SKM-1 treated with dmso at 0.1 percent for 144 hours (cell line): ENCODE data around the gene IAPP.
"Not testable (repeated sequence)": the region's sequence is repeated elsewhere in the genome, so short reads cannot be mapped to it uniquely, and the experiment has no call there.

Experiments used
- DNase-seq: peaks from one replicate; lab custom pipeline; 2025; ENCODE audit not compliant: unreplicated experiment; lab: John Stamatoyannopoulos, UW

Gene IAPP

DNA sequence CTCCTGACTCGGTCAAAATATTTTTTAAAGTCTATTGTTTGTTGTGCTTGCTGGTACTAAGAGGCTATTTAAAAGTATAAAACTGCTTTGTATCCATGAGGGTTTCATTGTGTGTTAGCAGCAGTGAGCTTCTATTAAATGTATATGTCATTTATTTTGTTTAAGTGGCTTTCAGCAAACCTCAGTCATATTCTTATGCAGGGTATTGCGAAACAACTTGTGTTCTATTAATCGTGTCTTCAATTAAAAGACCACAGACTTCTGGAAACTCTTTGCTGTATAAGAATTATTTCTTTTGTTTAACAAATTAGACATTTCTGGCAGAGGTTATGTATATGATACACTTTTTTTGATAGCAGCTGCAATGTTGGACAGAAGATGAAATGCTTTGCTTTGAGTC, 6.5 kb downstream of the IAPP start:
- no peak for DNase-seq

DNA sequence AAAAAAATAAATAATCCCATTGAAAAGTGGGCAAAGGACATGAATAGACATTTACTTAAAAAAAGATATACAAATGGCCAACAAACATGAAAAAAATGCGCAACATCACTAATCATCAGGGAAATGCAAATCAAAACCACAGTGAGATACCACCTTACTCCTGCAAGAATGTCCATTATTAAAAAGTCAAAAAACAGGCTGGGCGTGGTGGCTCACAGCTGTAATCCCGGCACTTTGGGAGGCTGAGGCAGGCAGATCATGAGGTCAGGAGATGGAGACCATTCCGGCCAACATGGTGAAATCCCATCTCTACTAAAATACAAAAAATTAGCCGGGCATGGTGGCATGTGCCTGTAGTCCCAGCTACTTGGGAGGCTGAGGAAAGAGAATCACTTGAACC, 8.6 kb downstream of the IAPP start:
- DNase-seq: not testable (repeated sequence)

DNA sequence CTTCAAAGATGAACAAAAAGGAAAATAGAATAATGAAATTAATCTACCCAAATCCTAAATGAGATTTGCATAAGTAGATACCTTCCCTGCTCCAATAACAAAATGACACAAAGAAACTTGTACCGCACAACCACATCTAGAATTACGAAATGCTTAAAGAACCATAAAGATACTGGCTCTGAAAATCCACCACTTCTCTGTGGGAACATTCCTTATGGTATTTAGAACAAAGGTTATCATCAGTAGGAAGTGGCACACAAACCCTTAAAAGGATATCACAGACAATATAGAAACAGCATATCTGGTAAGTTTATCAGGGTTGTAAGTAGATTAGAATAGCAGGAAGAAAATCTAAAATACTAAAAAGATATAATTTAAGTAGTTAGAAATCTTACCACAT, 11.6 kb downstream of the IAPP start:
- no peak for DNase-seq

DNA sequence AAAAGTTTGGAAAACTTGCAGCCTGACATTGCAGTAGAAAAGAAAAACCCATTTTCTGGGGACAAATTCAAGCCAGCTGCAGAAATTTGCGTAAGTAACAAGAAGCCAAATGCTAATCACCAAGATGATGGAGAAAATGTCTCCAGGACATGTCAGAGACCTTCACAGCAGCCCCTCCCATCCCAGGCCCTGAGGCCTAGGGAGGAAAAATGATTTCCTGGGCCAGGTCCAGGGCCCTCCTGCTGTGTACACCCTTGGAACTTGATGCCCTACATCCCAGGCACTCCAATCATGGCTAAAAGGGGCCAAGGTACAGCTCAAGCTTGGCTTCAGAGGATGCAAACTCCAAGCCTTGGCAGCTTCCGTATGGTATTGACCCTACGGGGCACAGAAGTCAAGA, 14.5 kb downstream of the IAPP start:
- no peak for DNase-seq

DNA sequence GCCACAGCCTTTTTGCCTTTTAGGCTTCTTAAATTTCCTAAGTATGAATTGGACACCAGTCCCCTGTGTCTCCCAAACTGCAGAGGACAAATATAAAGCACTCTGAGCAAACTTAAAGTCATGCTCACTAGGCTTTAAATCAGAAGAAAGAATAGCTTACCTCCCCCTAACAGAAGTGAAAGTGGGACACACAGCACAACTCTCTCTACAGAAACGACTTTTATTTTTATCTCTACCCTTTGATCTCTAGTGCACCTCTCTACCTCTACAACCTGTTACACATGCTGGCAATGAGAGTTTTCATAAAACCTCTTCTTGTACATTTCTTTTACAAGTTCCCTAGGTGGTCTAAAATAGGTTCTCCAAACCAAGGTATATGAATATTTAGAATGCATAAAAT, 19.7 kb downstream of the IAPP start:
- no peak for DNase-seq

DNA sequence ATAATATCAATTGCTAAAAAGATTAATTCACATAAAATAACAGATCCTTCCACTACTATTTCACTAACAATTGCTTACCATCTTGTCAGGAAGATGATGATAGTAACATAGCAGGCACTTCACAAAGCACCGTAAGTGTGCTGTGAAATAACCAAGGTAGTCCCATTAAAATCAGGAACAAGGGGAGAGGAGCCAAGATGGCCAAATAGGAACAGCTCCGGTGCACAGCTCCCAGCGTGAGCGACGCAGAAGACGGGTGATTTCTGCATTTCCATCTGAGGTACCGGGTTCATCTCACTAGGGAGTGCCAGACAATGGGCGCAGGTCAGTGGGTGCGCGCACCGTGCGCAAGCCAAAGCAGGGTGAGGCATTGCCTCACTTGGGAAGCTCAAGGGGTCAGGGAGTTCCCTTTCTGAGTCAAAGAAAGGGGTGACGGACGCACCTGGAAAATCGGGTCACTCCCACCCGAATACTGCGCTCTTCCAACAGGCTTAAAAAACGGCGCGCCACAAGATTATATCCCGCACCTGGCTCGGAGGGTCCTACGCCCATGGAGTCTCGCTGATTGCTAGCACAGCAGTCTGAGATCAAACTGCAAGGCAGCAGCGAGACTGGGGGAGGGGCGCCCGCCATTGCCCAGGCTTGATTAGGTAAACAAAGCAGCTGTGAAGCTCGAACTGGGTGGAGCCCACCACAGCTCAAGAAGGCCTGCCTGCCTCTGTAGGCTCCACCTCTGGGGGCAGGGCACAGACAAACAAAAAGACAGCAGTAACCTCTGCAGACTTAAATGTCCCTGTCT, 22.3 kb downstream of the IAPP start:
- DNase-seq: not testable (repeated sequence)

DNA sequence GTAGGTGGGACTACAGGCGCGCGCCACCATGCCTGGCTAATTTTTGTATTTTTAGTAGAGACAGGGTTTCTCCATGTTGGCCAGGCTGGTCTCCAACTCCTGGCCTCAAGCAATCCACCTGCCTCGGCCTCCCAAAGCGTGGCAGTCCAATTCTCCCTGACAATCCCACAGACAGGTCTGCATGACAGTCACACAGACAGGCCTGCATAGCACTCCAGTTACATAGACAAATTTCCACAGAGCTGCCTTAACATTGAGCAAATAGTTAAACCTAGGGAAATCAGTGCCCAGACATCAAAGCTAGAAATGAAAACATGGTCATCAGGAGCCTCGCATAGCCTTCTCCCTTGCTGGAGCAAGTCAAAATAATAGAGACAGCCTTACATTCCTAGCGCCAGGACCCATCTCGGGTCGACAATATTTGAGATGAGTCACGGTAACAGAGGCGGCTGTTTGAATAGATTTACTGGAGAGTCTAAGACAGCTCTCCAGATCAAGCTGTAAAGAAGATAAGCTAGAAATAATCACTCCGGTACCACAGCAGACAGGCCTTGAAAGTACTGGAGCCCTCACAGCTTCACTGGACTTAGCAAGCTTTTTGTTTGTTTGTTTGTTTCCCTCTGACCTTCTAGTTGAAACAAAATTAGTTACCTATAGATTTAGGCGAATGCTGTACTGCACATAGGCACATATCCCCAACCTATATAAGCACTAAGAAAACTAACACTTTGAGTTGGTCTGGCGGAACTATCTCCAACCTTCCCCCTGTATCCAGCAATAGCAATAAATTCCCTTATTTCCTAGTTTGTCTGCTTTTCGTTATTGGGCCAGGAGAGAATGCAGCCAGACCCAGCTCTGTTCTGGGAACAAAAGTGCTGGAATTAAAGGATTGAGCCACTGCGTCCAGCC, 40.9 kb downstream of the IAPP start:
- no peak for DNase-seq

DNA sequence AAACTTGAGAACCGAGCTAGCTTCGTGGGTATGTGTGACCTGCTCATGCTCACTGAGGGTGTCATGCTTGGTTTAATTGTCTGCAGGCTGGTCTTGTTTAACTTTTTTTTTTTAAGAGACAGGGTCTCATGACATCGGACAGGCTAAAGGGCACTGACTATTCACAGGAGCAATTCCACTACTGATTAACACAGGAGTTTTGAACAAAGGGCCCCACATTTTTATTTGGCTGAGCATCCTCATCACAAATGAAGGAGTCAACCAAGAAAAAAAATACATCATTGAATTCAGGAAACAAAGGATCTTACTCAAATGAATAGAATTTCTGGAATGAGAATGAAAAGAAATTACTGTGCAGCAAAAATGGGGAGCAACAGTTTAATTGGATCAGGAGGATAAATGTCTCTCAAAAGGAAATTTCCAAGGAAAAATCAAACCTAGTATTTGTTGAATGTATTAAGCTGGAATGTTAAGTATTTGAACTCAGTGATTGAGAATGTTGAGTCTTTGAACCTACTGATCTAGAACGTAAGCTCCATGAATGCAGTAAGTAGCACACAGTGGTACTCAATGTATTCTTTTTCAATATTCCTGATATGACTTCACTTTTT, 43.9 kb downstream of the IAPP start:
- no peak for DNase-seq

DNA sequence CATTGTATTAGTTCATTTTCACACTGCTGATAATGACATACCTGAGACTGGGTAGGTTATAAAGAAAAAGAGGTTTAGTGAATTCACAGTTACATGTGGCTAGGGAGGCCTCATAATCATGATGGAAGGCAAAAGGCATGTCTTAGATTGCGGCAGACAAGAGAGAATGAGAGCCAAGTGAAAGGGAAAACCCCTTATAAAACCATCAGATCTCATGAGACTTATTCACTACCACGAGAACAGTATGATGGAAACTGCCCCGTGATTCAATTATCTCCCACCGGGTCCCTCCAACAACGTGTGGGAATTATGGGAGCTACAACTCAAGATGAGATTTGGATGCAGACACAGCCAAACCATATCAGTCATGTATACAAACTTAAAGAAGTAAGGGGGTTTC, 45.7 kb downstream of the IAPP start:
- DNase-seq: not testable (repeated sequence)

DNA sequence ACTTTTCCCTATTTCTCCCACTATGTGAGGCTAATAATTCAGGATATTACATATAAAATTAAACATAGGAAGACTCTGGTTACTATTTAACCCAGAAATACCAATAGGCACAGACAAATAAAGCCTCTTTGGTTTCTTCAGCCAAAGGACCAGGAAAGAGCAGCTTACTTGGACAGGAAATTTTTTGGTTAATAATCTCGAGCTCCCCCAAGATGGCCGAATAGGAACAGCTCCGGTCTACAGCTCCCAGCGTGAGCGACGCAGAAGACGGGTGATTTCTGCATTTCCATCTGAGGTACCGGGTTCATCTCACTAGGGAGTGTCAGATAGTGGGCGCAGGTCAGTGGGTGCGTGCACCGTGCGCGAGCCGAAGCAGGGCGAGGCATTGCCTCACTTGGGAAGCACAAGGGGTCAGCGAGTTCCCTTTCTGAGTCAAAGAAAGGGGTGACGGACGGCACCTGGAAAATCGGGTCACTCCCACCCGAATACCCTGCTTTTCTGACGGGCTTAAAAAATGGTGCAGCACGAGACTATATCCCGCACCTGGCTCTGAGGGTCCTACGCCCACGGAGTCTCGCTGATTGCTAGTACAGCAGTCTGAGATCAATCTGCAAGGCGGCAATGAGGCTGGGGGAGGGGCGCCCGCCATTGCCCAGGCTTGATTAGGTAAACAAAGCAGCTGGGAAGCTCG, 46.5 kb downstream of the IAPP start:
- not testable (repeated sequence) for DNase-seq

DNA sequence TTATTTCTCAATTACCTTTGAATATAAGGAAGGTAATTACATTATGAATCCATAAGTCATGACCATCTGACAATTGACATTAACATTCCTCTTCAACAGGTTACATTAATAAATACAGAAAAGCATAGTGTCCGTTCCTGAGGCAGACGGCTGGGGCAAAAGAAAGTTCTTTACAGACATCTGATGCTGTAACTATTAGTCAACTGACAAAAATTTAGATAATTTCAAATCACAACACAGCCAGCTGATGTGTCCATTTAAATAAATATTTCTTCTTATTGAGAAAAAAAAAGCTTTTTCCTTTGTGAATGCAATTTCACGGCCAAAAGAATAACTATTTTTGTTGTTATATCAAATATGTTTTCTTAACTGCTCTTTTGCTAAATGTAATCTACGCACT, 55.5 kb downstream of the IAPP start:
- no peak for DNase-seq
